Inferior parietal cortex (tissue), 1 donor: ENCODE measurements around the gene LRRC14B.
"Not testable (repeated sequence)": the region's sequence is repeated elsewhere in the genome, so short reads cannot be mapped to it uniquely, and the experiment has no call there.

Experiments used
- DNase-seq: peaks from one replicate; pipeline ENCODE4 v3.0.0-alpha.2; 2016; ENCODE audit errors: extremely low spot score

The LRRC14B gene

DNA sequence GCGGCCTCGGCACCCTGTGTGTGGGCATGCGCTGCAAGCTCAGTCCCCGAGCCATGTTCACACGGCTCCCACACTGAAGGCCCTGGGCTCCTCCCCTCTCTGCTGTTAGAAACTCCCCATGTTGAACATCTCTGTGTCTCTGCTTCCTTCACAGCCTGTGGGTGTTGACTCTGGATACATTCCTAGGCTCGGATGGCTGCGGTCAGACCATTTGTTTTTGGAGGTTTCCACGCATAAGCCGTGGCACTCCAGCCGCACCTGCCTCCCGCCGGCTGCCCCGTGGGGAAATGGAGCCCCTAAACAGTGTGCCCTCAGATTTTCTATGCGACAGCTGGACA lies 31.2 kb upstream of the LRRC14B start:
- DNase-seq, result no peak

DNA sequence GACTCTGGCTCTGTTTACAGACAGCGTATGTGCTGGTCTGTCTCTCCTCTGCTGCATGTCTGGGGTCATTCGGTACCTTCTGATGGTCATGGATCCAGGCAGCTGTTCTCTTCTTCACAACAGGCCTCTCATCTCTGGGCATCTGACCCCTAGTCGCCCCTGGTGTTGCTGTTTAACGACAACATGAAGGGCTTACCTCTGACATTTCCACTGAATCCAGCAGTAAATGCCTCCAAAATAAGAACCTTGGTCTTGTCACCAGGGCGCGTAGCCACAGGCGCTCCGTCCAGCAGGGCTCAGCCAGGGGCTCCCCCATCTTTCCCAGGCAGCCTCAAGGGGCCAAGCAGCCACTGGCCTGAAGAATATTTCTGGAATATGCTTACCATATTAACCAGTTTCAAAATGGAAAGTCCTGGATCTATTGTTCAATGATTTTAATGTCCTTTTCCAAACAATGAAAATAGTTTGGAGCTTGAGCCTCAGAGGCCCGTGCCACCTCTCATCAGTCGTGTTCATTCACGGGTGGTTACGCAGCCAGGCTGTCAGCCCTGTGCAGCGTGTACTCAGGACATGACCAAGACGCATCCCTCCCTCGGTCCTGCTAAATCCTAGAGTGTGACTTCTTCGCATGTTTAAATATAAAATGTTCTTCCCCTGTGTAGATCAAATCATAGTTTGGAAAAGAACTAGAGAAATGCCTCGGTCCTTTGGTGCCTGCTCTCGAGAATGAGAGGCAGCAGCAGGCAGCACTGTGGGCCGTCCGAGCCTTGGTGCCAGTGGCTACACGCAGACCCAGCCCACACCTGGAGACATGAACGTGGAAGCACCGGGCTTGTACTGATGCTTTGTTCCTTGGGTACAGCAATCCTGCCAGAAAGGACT lies 30.1 kb upstream of the LRRC14B start:
- DNase-seq, result no peak

- no peak for DNase-seq
Measured at GRCh38 chr5:161803-162110, 29.5 kb upstream of the LRRC14B start.

DNA sequence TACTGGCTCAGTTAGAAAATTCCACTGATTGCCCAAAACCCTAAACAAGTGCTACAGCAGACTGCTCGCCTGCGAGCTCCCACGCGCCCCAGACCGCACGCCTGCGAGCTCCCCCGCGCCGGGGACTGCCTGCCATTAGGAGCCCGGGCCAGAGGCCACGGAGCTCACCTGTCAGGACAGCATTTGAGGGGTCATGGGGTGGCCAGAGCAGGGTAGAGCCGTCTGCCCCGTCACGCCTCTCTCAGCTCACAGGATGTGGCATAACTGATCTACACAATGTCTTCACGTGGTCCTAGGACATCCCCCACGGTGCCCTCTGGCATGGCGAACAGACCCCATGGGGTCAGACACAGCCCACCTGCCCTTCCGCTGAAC lies 29.1 kb upstream of the LRRC14B start:
- DNase-seq, result no peak

DNA sequence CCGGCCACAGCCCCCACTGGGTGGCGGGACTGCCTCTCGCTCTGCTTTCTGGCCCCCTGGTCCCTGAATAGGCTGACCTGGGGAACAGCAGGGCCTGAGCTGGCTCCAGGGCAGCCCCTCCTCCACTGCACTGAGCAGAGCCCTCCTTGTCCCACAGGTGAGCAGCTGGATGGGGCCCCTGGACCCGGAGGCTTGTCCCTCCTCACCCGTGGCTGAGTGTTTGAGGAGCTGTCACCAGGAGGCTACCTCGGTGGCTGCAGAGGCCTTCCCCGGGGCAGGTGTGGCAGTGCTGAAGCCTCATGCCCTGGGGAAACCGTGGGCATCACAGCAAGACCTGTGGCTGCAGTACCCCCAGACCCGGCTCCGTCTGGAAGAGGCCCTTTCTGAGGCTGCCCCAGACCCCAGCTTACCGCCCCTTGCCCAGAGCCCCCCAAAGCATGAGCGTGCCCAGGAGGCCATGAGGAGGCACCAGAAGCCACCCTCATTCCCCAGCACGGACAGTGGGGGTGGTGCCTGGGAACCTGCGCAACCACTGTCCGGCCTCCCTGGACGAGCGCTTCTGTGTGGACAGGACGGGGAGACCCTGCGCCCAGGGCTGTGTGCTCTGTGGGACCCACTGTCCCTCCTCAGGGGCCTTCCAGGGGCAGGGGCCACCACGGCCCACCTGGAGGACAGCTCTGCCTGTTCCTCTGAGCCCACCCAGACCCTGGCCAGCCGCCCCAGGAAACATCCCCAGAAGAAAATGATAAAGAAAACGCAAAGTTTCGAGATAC lies 28.5 kb upstream of the LRRC14B start:
- DNase-seq, result no peak

DNA sequence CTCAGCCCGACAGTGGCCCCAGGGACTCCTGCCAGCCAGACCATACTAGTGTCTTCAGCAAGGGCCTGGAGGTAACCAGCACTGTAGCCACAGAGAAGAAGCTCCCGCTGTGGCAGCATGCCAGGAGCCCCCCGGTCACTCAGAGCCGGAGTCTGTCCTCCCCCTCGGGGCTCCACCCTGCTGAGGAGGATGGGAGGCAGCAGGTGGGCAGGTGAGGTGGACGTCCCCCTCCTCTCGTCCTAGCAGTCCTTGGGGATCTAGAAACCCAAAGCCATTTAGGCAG lies 28.0 kb upstream of the LRRC14B start:
- DNase-seq, result no peak

DNA sequence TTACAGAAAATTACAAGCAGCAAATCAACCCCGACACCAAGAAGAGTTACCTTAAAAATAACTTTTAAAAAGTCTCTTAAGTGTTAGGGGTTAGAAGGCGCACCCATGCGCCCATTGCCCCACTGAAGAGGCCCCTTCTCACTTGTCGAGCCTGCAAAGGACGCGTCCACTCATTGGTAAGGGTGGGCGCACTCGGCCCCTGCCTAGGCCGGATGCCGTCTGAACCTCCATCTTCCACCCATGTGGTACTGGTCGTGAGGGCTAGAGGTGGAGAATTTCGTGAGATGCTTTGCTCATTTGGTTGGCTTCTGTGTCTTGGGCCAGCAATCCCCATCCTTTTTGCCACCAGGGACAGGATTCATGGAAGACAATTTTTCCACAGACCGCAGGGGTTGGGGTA lies 27.5 kb upstream of the LRRC14B start:
- DNase-seq, result no peak

- DNase-seq, result no peak
Measured at GRCh38 chr5:164244-164643, 27.1 kb upstream of the LRRC14B start.

DNA sequence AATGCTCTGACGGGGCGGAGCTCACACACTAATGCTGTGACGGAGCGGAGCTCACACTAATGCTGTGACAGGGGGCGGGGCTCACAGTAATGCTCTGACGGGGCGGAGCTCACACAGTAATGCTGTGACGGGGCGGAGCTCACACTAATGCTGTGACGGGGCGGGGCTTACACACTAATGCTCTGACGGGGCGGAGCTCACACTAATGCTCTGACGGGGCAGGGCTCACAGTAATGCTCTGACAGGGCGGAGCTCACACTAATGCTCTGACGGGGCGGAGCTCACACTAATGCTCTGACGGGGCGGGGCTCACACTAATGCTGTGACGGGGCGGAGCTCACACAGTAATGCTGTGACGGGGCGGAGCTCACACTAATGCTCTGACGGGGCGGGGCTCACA lies 26.5 kb upstream of the LRRC14B start:
- DNase-seq, result not testable (repeated sequence)

- DNase-seq, result no peak
Measured at GRCh38 chr5:166441-167372, 24.6 kb upstream of the LRRC14B start.

DNA sequence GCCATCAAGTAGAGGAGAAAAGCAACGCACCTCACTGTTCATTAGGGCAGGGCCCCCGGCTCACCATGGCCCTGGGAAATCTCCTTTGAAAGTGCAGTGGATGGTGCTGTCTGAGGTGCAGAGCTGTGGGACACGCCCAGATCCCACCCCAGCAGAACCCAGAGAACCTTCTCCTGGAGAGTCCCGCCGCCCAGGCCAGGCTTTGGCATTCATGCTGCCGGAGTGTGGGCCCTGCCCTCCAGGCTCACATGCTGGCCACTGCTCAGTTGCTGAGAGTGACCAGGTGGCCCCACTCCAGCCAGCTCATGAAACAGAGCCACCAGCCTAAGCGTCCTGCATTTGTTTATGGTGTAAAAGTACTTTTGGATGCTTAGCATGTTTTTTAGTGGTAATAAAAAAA lies 23.8 kb upstream of the LRRC14B start:
- DNase-seq, result no peak

DNA sequence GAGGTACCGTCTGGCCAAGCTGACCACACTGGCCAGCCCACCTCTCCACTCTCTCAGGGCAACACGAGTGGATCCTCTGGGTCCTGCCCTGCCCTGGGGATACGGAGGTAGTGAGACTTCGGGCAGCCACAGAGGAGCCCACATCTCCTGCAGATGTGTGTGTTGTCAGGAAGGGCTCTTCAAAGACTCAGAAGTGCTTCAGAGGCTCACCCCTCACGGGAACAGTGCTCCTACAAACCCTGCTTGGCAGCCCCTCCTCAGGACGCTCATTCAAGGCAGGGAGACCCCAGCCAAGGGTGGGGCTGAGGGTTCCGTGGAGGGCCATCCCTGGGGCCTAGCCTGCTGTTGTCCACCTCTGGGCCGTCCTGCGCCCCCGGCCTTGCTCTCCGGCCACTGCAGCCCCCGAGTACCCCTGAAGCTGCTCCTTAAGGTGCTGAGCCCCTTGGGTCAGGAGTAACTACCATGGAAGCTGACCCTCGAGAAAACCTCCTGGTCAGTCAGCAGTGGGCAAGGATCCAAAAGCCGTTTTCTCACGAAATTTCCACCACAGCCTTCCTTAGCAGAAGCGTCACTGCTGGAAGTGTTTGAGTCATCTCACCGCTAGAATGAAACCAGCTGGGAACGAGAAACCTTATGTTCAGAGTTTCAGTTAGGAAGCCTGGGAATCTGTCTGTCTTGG lies 23.2 kb upstream of the LRRC14B start:
- DNase-seq, result no peak

GRCh38 chr5:169071-169727 lies 22.1 kb upstream of the LRRC14B start:
- DNase-seq, result no peak

GRCh38 chr5:169728-170094 lies 21.6 kb upstream of the LRRC14B start:
- no peak for DNase-seq

- no peak for DNase-seq
Measured at GRCh38 chr5:170971-171800, 20.1 kb upstream of the LRRC14B start.

DNA sequence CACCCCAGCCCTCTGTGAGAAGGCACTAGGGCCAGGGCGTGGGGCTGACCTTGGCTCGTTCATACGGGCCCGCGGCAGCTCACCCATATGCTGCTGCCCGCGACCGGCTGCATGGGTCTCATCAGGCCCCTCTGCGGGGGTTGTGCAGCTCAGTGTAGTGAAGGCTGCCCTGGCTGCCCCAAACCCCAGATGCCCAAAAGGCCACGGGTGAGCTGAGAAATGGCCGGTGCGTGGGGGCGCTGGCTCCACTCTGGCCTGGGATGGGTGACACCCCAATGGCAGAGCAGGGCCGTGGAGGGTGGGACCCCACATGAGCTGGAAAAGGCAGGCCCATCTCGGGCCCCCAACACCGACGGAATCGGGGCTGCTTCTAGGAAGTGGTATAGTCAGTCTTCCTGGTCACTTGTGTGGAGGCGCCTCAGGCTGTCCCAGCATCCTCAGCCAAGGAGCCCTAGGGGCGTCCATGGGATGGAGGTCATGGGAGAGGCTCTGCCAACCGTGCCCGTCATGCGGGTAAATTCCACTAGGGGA lies 19.4 kb upstream of the LRRC14B start:
- no peak for DNase-seq

- DNase-seq, result no peak
Measured at GRCh38 chr5:172421-172820, 18.9 kb upstream of the LRRC14B start.

- no peak for DNase-seq
Measured at GRCh38 chr5:172841-173251, 18.4 kb upstream of the LRRC14B start.

GRCh38 chr5:173392-174290 lies 17.7 kb upstream of the LRRC14B start:
- DNase-seq, result no peak

- DNase-seq, result no peak
Measured at GRCh38 chr5:174291-174600, 17.0 kb upstream of the LRRC14B start.
